Nephron (organoid): ENCODE measurements around the gene PLEKHH1.
A peak's percentile ranks its signal among the peaks of the same experiment; 100 is the strongest.

Experiments
- H3K27ac Mint-ChIP-seq, 3 experiments: 2 replicates each; pipeline ENCODE4 v1.8.0; 2020; ENCODE audit warnings: mixed read lengths in 3 of 3, mild to moderate bottlenecking in 2 of 3, moderate library complexity in 1 of 3
- H3K27me3 Mint-ChIP-seq: 2 replicates; pipeline ENCODE4 v1.8.0; 2021; ENCODE audit warnings: low read depth, mild to moderate bottlenecking, moderate library complexity, mixed read lengths
- H3K36me3 Mint-ChIP-seq: 2 replicates; pipeline ENCODE4 v1.8.0; 2020; ENCODE audit warnings: low read depth, mixed read lengths
- H3K4me1 Mint-ChIP-seq: 2 replicates; pipeline ENCODE4 v1.8.0; 2020; ENCODE audit warnings: mixed read lengths
- H3K4me3 Mint-ChIP-seq, 3 experiments: 2 replicates each; pipeline ENCODE4 v1.8.0; 2020; ENCODE audit warnings: mild to moderate bottlenecking in 3 of 3, mixed read lengths in 3 of 3, moderate library complexity in 2 of 3
- H3K9me3 Mint-ChIP-seq: 2 replicates; pipeline ENCODE4 v1.8.0; 2020; ENCODE audit warnings: mixed read lengths
- TF ChIP-seq, protein P1 (sequence below), 3 experiments: fragments of 200-600 bp; sonication (generic); IDR thresholded peaks; one replicate each; pipeline ENCODE4 v1.5.0; 2021; ENCODE audit warnings: antibody characterized with exemption in 3 of 3; ENCODE audit not compliant: unreplicated experiment in 3 of 3

PLEKHH1 gene

DNA sequence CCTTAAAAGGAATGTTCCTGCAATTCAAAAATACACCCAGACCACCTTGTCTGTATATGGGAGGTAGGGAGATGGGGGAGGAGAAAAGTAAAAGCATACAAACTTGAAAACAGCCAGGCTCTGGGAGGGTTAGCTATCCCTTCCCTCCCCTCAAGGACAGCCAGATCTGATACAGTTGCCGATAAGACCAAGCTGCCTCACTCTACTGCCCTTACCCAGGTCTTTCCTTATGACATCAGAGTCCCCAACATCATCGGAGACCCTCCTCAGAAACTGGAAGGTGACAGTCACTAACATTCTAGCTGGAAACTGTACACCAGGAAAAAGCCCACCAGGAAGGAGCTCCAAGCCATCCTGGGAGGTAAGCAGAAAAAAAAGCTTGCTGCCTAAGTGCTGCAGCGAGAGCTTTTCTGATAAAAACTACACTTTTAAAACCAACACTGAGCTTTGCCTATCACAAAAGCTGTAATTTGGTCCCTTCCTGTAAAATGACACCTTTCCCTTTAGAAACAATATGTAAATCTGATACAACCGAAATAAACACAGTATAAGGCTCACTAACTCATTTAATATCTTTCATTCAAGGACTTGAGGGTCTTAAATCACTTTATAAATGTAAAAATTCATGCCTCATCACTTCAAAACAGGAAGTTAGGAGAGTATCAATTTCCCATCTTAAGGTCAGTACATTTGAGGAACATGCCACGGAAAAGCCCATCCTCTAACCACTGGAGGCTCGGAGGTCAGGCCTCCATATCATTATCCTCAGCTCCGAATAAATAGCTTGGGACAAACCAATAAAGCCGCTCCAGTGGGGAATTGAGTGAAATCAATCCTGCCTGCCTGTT, 20.4 kb upstream of the PLEKHH1 start:
- TF ChIP-seq, protein P1, sequence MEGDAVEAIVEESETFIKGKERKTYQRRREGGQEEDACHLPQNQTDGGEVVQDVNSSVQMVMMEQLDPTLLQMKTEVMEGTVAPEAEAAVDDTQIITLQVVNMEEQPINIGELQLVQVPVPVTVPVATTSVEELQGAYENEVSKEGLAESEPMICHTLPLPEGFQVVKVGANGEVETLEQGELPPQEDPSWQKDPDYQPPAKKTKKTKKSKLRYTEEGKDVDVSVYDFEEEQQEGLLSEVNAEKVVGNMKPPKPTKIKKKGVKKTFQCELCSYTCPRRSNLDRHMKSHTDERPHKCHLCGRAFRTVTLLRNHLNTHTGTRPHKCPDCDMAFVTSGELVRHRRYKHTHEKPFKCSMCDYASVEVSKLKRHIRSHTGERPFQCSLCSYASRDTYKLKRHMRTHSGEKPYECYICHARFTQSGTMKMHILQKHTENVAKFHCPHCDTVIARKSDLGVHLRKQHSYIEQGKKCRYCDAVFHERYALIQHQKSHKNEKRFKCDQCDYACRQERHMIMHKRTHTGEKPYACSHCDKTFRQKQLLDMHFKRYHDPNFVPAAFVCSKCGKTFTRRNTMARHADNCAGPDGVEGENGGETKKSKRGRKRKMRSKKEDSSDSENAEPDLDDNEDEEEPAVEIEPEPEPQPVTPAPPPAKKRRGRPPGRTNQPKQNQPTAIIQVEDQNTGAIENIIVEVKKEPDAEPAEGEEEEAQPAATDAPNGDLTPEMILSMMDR (IDR thresholded peaks at IDR 0.05; ENCODE audit: unreplicated experiment in 3 of 3): no peak
- H3K9me3 Mint-ChIP-seq: no peaks in the 10 kb centered on the region
- peaks cover 64% of the 10 kb centered on the region for H3K27me3 Mint-ChIP-seq
- H3K4me3 Mint-ChIP-seq: peak overlapping the region in 2 of 3 experiments; percentile 46 to 64
- no peak overlapping the region for H3K27ac Mint-ChIP-seq
- H3K4me1 Mint-ChIP-seq: peaks cover 4% of the 10 kb centered on the region
- no peaks in the 10 kb centered on the region for H3K36me3 Mint-ChIP-seq

- Mint-ChIP-seq H3K4me1 (peaks cover 4% of the 10 kb centered on the region), H3K27ac (peak overlapping the region; percentile 31 to 78 (median 50)), H3K36me3 (no peaks in the 10 kb centered on the region), H3K27me3 (peaks cover 74% of the 10 kb centered on the region), H3K4me3 (peak overlapping the region; percentile 81 to 88 (median 85)), H3K9me3 (no peaks in the 10 kb centered on the region)
- TF ChIP-seq, protein P1 (IDR thresholded peaks at IDR 0.05; ENCODE audit: unreplicated experiment in 3 of 3): no peak
These were observed 19.4 kb upstream of the PLEKHH1 start for GRCh38 chr14:67513631-67514108.

- peaks cover 79% of the 10 kb centered on the region for H3K27me3 Mint-ChIP-seq
- H3K4me1 Mint-ChIP-seq: peaks cover 4% of the 10 kb centered on the region
- H3K36me3 Mint-ChIP-seq: no peaks in the 10 kb centered on the region
- H3K4me3 Mint-ChIP-seq: peak overlapping the region; percentile 81 to 88 (median 85)
- no peaks in the 10 kb centered on the region for H3K9me3 Mint-ChIP-seq
- TF ChIP-seq, protein P1 (IDR thresholded peaks at IDR 0.05; ENCODE audit: unreplicated experiment in 3 of 3): no peak
- peak overlapping the region; percentile 31 to 78 (median 50) for H3K27ac Mint-ChIP-seq
These were observed 18.9 kb upstream of the PLEKHH1 start for GRCh38 chr14:67514203-67514607.

GRCh38 chr14:67514650-67515385, 18.3 kb upstream of the PLEKHH1 start:
- no peaks in the 10 kb centered on the region for H3K36me3 Mint-ChIP-seq
- no peak overlapping the region for H3K27ac Mint-ChIP-seq
- H3K4me3 Mint-ChIP-seq: peak overlapping the region; percentile 81 to 85 (median 84)
- no peaks in the 10 kb centered on the region for H3K9me3 Mint-ChIP-seq
- TF ChIP-seq, protein P1 (IDR thresholded peaks at IDR 0.05; ENCODE audit: unreplicated experiment in 3 of 3): no peak
- peaks cover 85% of the 10 kb centered on the region for H3K27me3 Mint-ChIP-seq
- peaks cover 4% of the 10 kb centered on the region for H3K4me1 Mint-ChIP-seq

DNA sequence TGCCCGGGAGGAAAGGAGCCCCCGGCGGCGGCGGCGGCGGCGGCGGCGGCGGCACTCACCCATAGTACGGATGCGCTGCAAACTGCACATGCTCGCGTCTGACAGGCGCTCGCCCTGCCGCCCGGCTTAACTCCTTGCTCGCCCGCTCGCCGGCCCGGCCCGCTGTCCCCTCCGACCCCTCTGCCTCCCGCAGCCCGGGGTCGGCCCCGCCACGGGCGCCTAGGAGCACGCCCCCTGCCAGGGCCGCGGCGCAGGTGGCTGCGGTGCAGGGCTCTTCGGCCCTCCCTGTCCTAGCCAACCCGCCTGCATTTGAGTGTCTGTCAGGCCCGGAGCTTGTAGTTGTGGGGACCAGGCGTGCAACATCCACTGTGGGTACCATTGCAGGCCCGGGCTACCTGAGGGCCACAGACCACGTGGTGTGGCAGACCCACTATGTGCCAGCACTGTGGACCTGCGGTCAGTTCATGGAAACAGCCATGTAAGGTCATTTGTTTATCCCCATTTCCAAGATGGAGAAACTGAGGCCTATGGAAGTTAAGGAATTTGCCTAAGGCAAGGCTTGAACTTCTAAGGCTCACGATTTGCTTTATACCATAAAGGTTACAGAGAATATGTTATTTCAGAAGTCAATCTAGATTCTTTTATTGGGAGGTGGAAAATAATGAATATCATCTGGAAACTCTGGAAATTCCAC, 17.6 kb upstream of the PLEKHH1 start:
- H3K4me1 Mint-ChIP-seq: peaks cover 4% of the 10 kb centered on the region
- TF ChIP-seq, protein P1 (IDR thresholded peaks at IDR 0.05; ENCODE audit: unreplicated experiment in 3 of 3): no peak
- H3K9me3 Mint-ChIP-seq: no peaks in the 10 kb centered on the region
- no peaks in the 10 kb centered on the region for H3K36me3 Mint-ChIP-seq
- peaks cover 86% of the 10 kb centered on the region for H3K27me3 Mint-ChIP-seq
- peak overlapping the region; percentile 71 to 85 (median 81) for H3K4me3 Mint-ChIP-seq
- no peak overlapping the region for H3K27ac Mint-ChIP-seq
